Stimulated activated effector memory CD8-positive, alpha-beta T cell treated with anti-CD3 and anti-CD28 coated beads, Interleukin-12 subunit alpha, Interleukin-12 subunit beta, amount 100 ng/mL, for 72 hours (primary cell): ENCODE measurements around the gene LIPA.

Experiments used
- ATAC-seq: fragments of 150-1000 bp; cut with Tn5 transposase; 2 replicates; pipeline ENCODE4 v1.10.0; 2021
- DNase-seq, 2 donors: peaks; one replicate each; pipeline ENCODE4 v3.0.0; 2021 to 2022; ENCODE audit warnings: low spot score in 2 of 2
- H3K27ac Mint-ChIP-seq: one replicate; pipeline ENCODE4 v1.8.0; 2022; ENCODE audit warnings: mild to moderate bottlenecking, mixed read lengths
- H3K36me3 Mint-ChIP-seq: one replicate; pipeline ENCODE4 v1.8.0; 2022; ENCODE audit warnings: mild to moderate bottlenecking, mixed read lengths
- H3K4me1 Mint-ChIP-seq: one replicate; pipeline ENCODE4 v1.8.0; 2022; ENCODE audit warnings: mixed read lengths
- H3K4me3 Mint-ChIP-seq: one replicate; pipeline ENCODE4 v1.8.0; 2022; ENCODE audit warnings: mild to moderate bottlenecking, mixed read lengths
- H3K9me3 Mint-ChIP-seq: one replicate; pipeline ENCODE4 v1.8.0; 2022; ENCODE audit warnings: mixed read lengths

LIPA gene

GRCh38 chr10:89237849-89238248, 13.7 kb downstream of the LIPA start:
- H3K4me3 Mint-ChIP-seq: no peak overlapping the region
- no peak for DNase-seq
- no peaks in the 10 kb centered on the region for H3K9me3 Mint-ChIP-seq
- ATAC-seq: no peak
- peaks cover 16% of the 10 kb centered on the region for H3K4me1 Mint-ChIP-seq
- H3K27ac Mint-ChIP-seq: no peak overlapping the region
- peaks cover 18% of the 10 kb centered on the region for H3K36me3 Mint-ChIP-seq

- ATAC-seq (no peak), DNase-seq (no peak)
- no peak overlapping the region for H3K4me3 Mint-ChIP-seq
- no peak overlapping the region for H3K27ac Mint-ChIP-seq
- H3K9me3 Mint-ChIP-seq: no peaks in the 10 kb centered on the region
- H3K4me1 Mint-ChIP-seq: peaks cover 16% of the 10 kb centered on the region
- peaks cover 18% of the 10 kb centered on the region for H3K36me3 Mint-ChIP-seq
Measured at GRCh38 chr10:89236226-89236797, 15.3 kb downstream of the LIPA start.

- no peak overlapping the region for H3K4me3 Mint-ChIP-seq
- DNase-seq: no peak
- peaks cover 18% of the 10 kb centered on the region for H3K36me3 Mint-ChIP-seq
- no peaks in the 10 kb centered on the region for H3K9me3 Mint-ChIP-seq
- peaks cover 16% of the 10 kb centered on the region for H3K4me1 Mint-ChIP-seq
- no peak for ATAC-seq
- peak overlapping the region; percentile 33 for H3K27ac Mint-ChIP-seq
Measured at GRCh38 chr10:89235073-89235798, 16.3 kb downstream of the LIPA start.

- H3K4me1 Mint-ChIP-seq: peaks cover 11% of the 10 kb centered on the region
- no peaks in the 10 kb centered on the region for H3K9me3 Mint-ChIP-seq
- H3K36me3 Mint-ChIP-seq: peaks cover 20% of the 10 kb centered on the region
- ATAC-seq (no peak), DNase-seq (no peak)
- H3K4me3 Mint-ChIP-seq: no peak overlapping the region
- no peak overlapping the region for H3K27ac Mint-ChIP-seq
Measured at GRCh38 chr10:89233033-89233432, 18.5 kb downstream of the LIPA start.

- H3K27ac Mint-ChIP-seq: no peak overlapping the region
- H3K9me3 Mint-ChIP-seq: no peaks in the 10 kb centered on the region
- peak; percentile 52 for ATAC-seq
- H3K4me1 Mint-ChIP-seq: no peaks in the 10 kb centered on the region
- DNase-seq: no peak
- H3K4me3 Mint-ChIP-seq: no peak overlapping the region
- peaks cover 23% of the 10 kb centered on the region for H3K36me3 Mint-ChIP-seq
Measured at GRCh38 chr10:89228962-89229361, 22.6 kb downstream of the LIPA start.

- DNase-seq: no peak
- Mint-ChIP-seq H3K4me1 (no peaks in the 10 kb centered on the region), H3K27ac (no peak overlapping the region), H3K4me3 (no peak overlapping the region), H3K36me3 (peaks cover 23% of the 10 kb centered on the region), H3K9me3 (no peaks in the 10 kb centered on the region)
- no peak for ATAC-seq
Measured at GRCh38 chr10:89228146-89228545, 23.4 kb downstream of the LIPA start.

GRCh38 chr10:89226891-89227290, 24.7 kb downstream of the LIPA start:
- Mint-ChIP-seq H3K36me3 (peaks cover 27% of the 10 kb centered on the region), H3K9me3 (no peaks in the 10 kb centered on the region), H3K4me1 (no peaks in the 10 kb centered on the region), H3K4me3 (no peak overlapping the region), H3K27ac (no peak overlapping the region)
- ATAC-seq (no peak), DNase-seq (no peak)

GRCh38 chr10:89224739-89225443, 26.7 kb downstream of the LIPA start:
- Mint-ChIP-seq H3K4me3 (peak overlapping the region; percentile 17), H3K9me3 (no peaks in the 10 kb centered on the region), H3K36me3 (peaks cover 37% of the 10 kb centered on the region), H3K4me1 (no peaks in the 10 kb centered on the region), H3K27ac (no peak overlapping the region)
- ATAC-seq (no peak), DNase-seq (no peak)

- peaks cover 20% of the 10 kb centered on the region for H3K36me3 Mint-ChIP-seq
Measured at GRCh38 chr10:89221919-89222318, 29.7 kb downstream of the LIPA start.

GRCh38 chr10:89219513-89220218, 31.9 kb downstream of the LIPA start:
- H3K27ac Mint-ChIP-seq: no peak overlapping the region
- DNase-seq (no peak), ATAC-seq (peak; percentile 13)
- H3K4me3 Mint-ChIP-seq: no peak overlapping the region
- peaks cover 5% of the 10 kb centered on the region for H3K4me1 Mint-ChIP-seq
- H3K36me3 Mint-ChIP-seq: peaks cover 21% of the 10 kb centered on the region
- no peaks in the 10 kb centered on the region for H3K9me3 Mint-ChIP-seq

More at GRCh38 chr10:89221919-89222318, 29.7 kb downstream of the LIPA start:
- Mint-ChIP-seq H3K27ac (no peak overlapping the region), H3K4me1 (peaks cover 5% of the 10 kb centered on the region), H3K4me3 (no peak overlapping the region), H3K9me3 (no peaks in the 10 kb centered on the region)
- no peak for ATAC-seq
- DNase-seq: no peak

GRCh38 chr10:89217057-89217990, 34.3 kb downstream of the LIPA start:
- no peak overlapping the region for H3K4me3 Mint-ChIP-seq
- H3K36me3 Mint-ChIP-seq: peaks cover 25% of the 10 kb centered on the region
- no peak overlapping the region for H3K27ac Mint-ChIP-seq
- DNase-seq: peak; percentile 54 to 77
- peaks cover 5% of the 10 kb centered on the region for H3K4me1 Mint-ChIP-seq
- peak; percentile 49 for ATAC-seq
- no peaks in the 10 kb centered on the region for H3K9me3 Mint-ChIP-seq

GRCh38 chr10:89216056-89216455, 35.5 kb downstream of the LIPA start:
- H3K27ac Mint-ChIP-seq: no peak overlapping the region

GRCh38 chr10:89215511-89215910, 36.1 kb downstream of the LIPA start:
- H3K27ac Mint-ChIP-seq: no peak overlapping the region
- no peaks in the 10 kb centered on the region for H3K9me3 Mint-ChIP-seq
- peaks cover 5% of the 10 kb centered on the region for H3K4me1 Mint-ChIP-seq
- no peak overlapping the region for H3K4me3 Mint-ChIP-seq
- no peak for ATAC-seq
- DNase-seq: no peak
- H3K36me3 Mint-ChIP-seq: peaks cover 15% of the 10 kb centered on the region

More at GRCh38 chr10:89216056-89216455, 35.5 kb downstream of the LIPA start:
- ATAC-seq: no peak
- peaks cover 5% of the 10 kb centered on the region for H3K4me1 Mint-ChIP-seq
- peaks cover 15% of the 10 kb centered on the region for H3K36me3 Mint-ChIP-seq
- no peaks in the 10 kb centered on the region for H3K9me3 Mint-ChIP-seq
- DNase-seq: no peak
- H3K4me3 Mint-ChIP-seq: no peak overlapping the region

GRCh38 chr10:89214566-89215165, 36.9 kb downstream of the LIPA start:
- H3K4me1 Mint-ChIP-seq: peaks cover 5% of the 10 kb centered on the region
- ATAC-seq (no peak), DNase-seq (no peak)
- no peaks in the 10 kb centered on the region for H3K9me3 Mint-ChIP-seq
- H3K27ac Mint-ChIP-seq: no peak overlapping the region
- H3K36me3 Mint-ChIP-seq: peaks cover 10% of the 10 kb centered on the region
- no peak overlapping the region for H3K4me3 Mint-ChIP-seq
